Progenitor cell of endocrine pancreas (in vitro differentiated cells): ENCODE measurements around the gene BAG1. TPM values are rescaled to one million over a fixed set of nuclear protein-coding genes. Genes with fewer than 3 reads are reported as not detected.

ENCODE experiments used
- DNase-seq: peaks from one replicate; pipeline ENCODE4 v3.0.0; 2021; ENCODE audit warnings: low spot score; ENCODE audit not compliant: unreplicated experiment
- H3K27ac Mint-ChIP-seq: 2 replicates; pipeline ENCODE4 v1.8.0; 2021; ENCODE audit warnings: mild to moderate bottlenecking, moderate library complexity, mixed read lengths
- H3K27me3 Mint-ChIP-seq: 2 replicates; pipeline ENCODE4 v1.8.0; 2021; ENCODE audit warnings: mixed read lengths
- H3K36me3 Mint-ChIP-seq: 2 replicates; pipeline ENCODE4 v1.8.0; 2022; ENCODE audit warnings: mixed read lengths; ENCODE audit not compliant: insufficient read depth
- H3K4me1 Mint-ChIP-seq: 2 replicates; pipeline ENCODE4 v1.8.0; 2021; ENCODE audit warnings: low read depth, mixed read lengths
- H3K4me3 Mint-ChIP-seq: 2 replicates; pipeline ENCODE4 v1.8.0; 2021; ENCODE audit warnings: low read depth, mild to moderate bottlenecking, moderate library complexity, mixed read lengths
- H3K9me3 Mint-ChIP-seq: 2 replicates; pipeline ENCODE4 v1.8.0; 2021; ENCODE audit warnings: low read depth, mixed read lengths
- CTCF ChIP-seq: fragments of 200-600 bp; sonication (generic); IDR thresholded peaks from one replicate; pipeline ENCODE4 v1.5.0; 2021; ENCODE audit warnings: antibody characterized with exemption, mild to moderate bottlenecking; ENCODE audit not compliant: unreplicated experiment
- total RNA-seq: library from RNA; stranded (reverse); gene quantifications from 2 replicates; pipeline ENCODE4 v1.2.1, GENCODE V29; 2021

Gene BAG1
- total RNA-seq, 1 donor from 2014 or later, result 67.7 TPM

- no peak overlapping the region for H3K27ac Mint-ChIP-seq
- H3K9me3 Mint-ChIP-seq, result no peaks in the 10 kb centered on the region
- no peak for TF ChIP-seq CTCF
- DNase-seq, result no peak
- H3K36me3 Mint-ChIP-seq, result peaks cover under 1% of the 10 kb centered on the region
- H3K4me3 Mint-ChIP-seq, result no peak overlapping the region
- H3K27me3 Mint-ChIP-seq, result no peaks in the 10 kb centered on the region
- H3K4me1 Mint-ChIP-seq, result peaks cover 1% of the 10 kb centered on the region
Measured at GRCh38 chr9:33285502-33285901, 21.0 kb upstream of the BAG1 start.

DNA sequence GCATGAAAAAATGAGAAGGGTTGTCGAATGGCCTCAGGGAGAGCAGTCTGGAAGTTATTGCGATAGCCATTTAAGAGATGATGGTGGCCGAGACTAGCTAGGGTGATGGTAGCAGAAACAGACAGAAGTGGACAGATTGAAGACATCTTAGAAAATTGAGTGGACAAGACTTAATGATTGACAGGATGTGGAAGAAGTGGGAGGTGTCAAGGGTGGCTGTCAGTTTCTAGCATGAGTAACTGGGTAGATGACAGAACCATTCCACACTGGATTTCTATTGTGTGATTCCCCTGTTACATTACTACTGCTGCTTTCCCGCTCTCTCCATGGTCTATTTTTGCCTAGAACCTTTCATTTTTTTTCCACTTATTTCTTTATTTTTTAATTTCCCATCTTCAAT lies 13.0 kb upstream of the BAG1 start:
- Mint-ChIP-seq H3K9me3 (no peaks in the 10 kb centered on the region), H3K27me3 (no peaks in the 10 kb centered on the region), H3K4me1 (no peaks in the 10 kb centered on the region), H3K4me3 (no peak overlapping the region), H3K36me3 (peaks cover 13% of the 10 kb centered on the region), H3K27ac (no peak overlapping the region)
- DNase-seq, result no peak
- no peak for TF ChIP-seq CTCF

DNA sequence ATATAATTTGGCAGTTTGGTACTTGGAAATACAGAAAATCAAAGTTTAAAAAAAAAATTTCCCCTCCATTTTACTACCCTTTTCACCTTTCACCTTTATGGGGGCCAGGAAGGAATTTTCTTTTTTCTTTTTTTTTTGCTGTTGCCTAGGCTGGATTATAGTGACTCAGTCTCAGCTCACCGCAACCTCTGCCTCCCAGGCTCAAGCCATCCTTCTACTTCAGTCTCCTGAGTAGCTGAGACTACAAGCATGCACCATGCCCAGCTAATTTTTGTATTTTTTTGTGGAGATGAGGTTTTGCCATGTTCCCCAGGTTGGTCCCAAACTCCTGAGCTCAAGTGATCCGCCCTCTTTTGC lies 9.4 kb upstream of the BAG1 start:
- Mint-ChIP-seq H3K27me3 (no peaks in the 10 kb centered on the region), H3K27ac (no peak overlapping the region), H3K4me1 (no peaks in the 10 kb centered on the region), H3K9me3 (no peaks in the 10 kb centered on the region), H3K36me3 (peaks cover 18% of the 10 kb centered on the region), H3K4me3 (no peak overlapping the region)
- no peak for TF ChIP-seq CTCF
- no peak for DNase-seq

GRCh38 chr9:33273266-33273971 lies 8.9 kb upstream of the BAG1 start:
- Mint-ChIP-seq H3K4me1 (no peaks in the 10 kb centered on the region), H3K36me3 (peaks cover 17% of the 10 kb centered on the region), H3K4me3 (no peak overlapping the region), H3K27me3 (no peaks in the 10 kb centered on the region), H3K27ac (no peak overlapping the region), H3K9me3 (no peaks in the 10 kb centered on the region)
- no peak for TF ChIP-seq CTCF
- no peak for DNase-seq

DNA sequence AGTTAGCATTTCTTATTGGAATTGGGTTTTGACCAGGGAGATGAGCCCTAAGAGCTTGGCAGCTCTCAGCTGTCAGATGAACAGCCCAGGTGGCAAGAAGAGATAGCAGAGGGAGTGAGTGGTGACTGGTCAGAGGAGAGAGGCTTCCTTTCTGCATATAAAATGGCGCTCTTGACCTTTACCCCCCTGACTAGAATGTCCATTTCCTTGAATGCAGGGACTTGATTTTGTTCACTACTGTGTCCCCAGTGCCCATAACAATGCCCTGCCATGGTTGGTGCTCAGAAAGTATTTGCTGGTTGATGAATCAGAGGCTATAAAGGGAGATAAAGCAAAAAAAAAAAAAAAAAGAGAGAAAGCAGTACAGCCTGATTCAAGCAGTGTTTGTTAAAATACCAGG lies 7.6 kb upstream of the BAG1 start:
- H3K9me3 Mint-ChIP-seq, result no peaks in the 10 kb centered on the region
- H3K27ac Mint-ChIP-seq, result peak overlapping the region; percentile 24
- DNase-seq, result no peak
- no peak for TF ChIP-seq CTCF
- H3K36me3 Mint-ChIP-seq, result peaks cover 10% of the 10 kb centered on the region
- no peak overlapping the region for H3K4me3 Mint-ChIP-seq
- H3K4me1 Mint-ChIP-seq, result no peaks in the 10 kb centered on the region
- H3K27me3 Mint-ChIP-seq, result no peaks in the 10 kb centered on the region
